Activated B cell treated with CpG ODN at 0.5 μM for 24 hours (primary cell): ENCODE measurements around the gene EDA. TPM values are rescaled to one million over a fixed set of nuclear protein-coding genes. Genes with fewer than 3 reads are reported as not detected.

Experiments used
- ATAC-seq: fragments of 200-7000 bp; cut with Tn5 transposase; one replicate; pipeline ENCODE4 v1.10.0; 2021; ENCODE audit warnings: low read depth, mild to moderate bottlenecking, moderate library complexity
- CTCF ChIA-PET: fragments of 350-600 bp; sonication (Branson Sonifier 250); formaldehyde crosslinking; loops from one replicate; lab custom pipeline; 2021; ENCODE audit warnings: antibody characterized with exemption; lab: Charles Lee
- POLR2A ChIA-PET: fragments of 350-600 bp; sonication (Branson Sonifier 250); formaldehyde crosslinking; loops from one replicate; lab custom pipeline; 2021; ENCODE audit warnings: antibody characterized with exemption; lab: Charles Lee
- DNase-seq: peaks from one replicate; pipeline ENCODE4 v3.0.0; 2022
- H3K27ac Mint-ChIP-seq: one replicate; pipeline ENCODE4 v1.8.0; 2020; ENCODE audit warnings: mixed read lengths
- H3K27me3 Mint-ChIP-seq: one replicate; pipeline ENCODE4 v1.8.0; 2021; ENCODE audit warnings: mixed read lengths
- H3K36me3 Mint-ChIP-seq: one replicate; pipeline ENCODE4 v1.8.0; 2021; ENCODE audit warnings: low read depth, mixed read lengths
- H3K4me1 Mint-ChIP-seq: one replicate; pipeline ENCODE4 v1.8.0; 2021; ENCODE audit warnings: mixed read lengths
- H3K4me3 Mint-ChIP-seq: one replicate; pipeline ENCODE4 v1.8.0; 2020; ENCODE audit warnings: mild to moderate bottlenecking, mixed read lengths
- H3K9me3 Mint-ChIP-seq: one replicate; pipeline ENCODE4 v1.8.0; 2020; ENCODE audit warnings: mixed read lengths
- intact Hi-C: fragments of 100-400 bp; cut with micrococcal nuclease; formaldehyde crosslinking; loops from one replicate; pipeline ENCODE4 v1.15.1; 2024
- total RNA-seq: library from RNA; stranded (reverse); gene quantifications from 2 replicates; pipeline ENCODE4 v1.2.3, GENCODE V29; 2022
- TF ChIP-seq, protein P1 (sequence below): fragments of 200-600 bp; IDR thresholded peaks from one replicate; pipeline ENCODE4 v1.8.0; 2022; ENCODE audit warnings: antibody characterized with exemption, mild to moderate bottlenecking

Gene EDA
- total RNA-seq, 1 donor from 2014 or later, result not detected

DNA sequence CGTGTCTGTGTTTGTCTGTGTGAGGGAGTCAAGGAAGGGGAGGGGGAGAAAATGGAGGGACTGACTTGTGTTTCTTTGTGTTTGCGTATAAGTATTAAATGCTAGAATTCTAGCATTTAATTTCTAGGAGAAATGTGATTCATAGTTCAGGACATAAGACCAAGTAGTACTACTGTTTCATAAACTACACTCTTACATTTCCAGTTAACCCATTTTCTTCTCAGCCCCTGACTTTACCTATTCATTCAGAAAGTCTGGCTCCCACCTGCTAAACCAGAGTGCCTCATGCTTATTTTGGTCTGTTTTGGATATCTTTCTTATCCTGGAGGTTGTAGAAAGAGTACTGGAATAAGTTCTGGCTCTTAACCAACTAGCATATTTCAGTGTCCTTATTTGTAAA, 14.2 kb downstream of the EDA start:
- Mint-ChIP-seq H3K27ac (no peak overlapping the region), H3K4me1 (no peaks in the 10 kb centered on the region), H3K27me3 (no peaks in the 10 kb centered on the region), H3K9me3 (no peaks in the 10 kb centered on the region), H3K36me3 (no peaks in the 10 kb centered on the region), H3K4me3 (no peak overlapping the region)
- TF ChIP-seq, protein P1, sequence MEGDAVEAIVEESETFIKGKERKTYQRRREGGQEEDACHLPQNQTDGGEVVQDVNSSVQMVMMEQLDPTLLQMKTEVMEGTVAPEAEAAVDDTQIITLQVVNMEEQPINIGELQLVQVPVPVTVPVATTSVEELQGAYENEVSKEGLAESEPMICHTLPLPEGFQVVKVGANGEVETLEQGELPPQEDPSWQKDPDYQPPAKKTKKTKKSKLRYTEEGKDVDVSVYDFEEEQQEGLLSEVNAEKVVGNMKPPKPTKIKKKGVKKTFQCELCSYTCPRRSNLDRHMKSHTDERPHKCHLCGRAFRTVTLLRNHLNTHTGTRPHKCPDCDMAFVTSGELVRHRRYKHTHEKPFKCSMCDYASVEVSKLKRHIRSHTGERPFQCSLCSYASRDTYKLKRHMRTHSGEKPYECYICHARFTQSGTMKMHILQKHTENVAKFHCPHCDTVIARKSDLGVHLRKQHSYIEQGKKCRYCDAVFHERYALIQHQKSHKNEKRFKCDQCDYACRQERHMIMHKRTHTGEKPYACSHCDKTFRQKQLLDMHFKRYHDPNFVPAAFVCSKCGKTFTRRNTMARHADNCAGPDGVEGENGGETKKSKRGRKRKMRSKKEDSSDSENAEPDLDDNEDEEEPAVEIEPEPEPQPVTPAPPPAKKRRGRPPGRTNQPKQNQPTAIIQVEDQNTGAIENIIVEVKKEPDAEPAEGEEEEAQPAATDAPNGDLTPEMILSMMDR, result no peak
- ChIA-PET POLR2A (no interaction called here), CTCF (no interaction called here)
- intact Hi-C loops, result no loop called here
- ATAC-seq, result no peak
- DNase-seq, result no peak

DNA sequence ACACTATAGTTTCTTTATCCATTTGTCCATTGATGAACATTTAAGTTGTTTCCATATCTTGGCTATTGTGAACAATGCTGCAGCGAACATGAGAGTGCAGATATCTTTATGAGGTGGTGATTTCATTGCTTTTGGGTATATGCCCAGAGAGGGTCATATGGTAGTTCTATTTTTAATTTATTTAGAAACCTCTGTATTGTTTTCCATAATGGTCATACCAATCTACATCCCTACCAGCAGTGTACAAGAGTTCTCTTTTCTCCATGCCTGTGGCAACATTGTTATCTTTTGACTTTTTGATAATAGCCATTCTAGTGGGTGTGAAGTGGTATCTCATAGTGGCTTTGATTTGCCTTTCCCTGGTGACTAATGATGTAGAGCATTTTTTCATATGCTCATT, 48.8 kb downstream of the EDA start:
- ATAC-seq, result no peak
- POLR2A ChIA-PET, result no interaction called here
- no peak overlapping the region for H3K4me3 Mint-ChIP-seq
- CTCF ChIA-PET, result no interaction called here
- H3K4me1 Mint-ChIP-seq, result no peaks in the 10 kb centered on the region
- TF ChIP-seq, protein P1, result no peak
- no peak overlapping the region for H3K27ac Mint-ChIP-seq
- intact Hi-C loops, result no loop called here
- H3K27me3 Mint-ChIP-seq, result no peaks in the 10 kb centered on the region
- H3K9me3 Mint-ChIP-seq, result peaks cover 3% of the 10 kb centered on the region
- H3K36me3 Mint-ChIP-seq, result no peaks in the 10 kb centered on the region
- no peak for DNase-seq

DNA sequence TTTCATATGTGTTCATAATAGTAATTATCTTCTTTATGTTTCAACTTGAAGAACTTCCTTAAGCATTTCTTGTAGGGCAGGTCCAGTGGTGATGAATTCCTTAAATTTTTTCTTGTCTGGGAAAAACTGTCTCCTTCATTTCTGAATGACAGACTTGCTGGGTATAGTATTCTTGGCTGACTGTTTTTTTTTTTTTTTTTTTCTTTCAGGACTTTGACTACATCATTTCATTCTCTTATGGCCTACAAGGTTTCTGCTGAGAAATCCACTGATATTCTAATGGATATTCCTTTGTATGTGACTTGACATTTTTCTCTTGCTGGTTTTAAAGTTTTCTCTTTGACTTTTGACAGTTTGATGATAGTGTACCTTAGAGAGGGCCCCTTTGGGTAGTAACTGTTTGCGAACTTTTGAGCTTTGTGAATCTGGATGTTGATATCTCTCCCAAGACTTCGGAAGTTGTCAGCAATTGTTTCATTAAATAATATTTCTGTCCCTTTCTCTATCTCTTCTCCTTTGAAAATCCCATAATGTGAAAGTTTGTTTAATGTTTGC, 54.2 kb downstream of the EDA start:
- no peak for ATAC-seq
- H3K9me3 Mint-ChIP-seq, result peaks cover 3% of the 10 kb centered on the region
- H3K27me3 Mint-ChIP-seq, result no peaks in the 10 kb centered on the region
- TF ChIP-seq, protein P1, result no peak
- CTCF ChIA-PET, result no interaction called here
- intact Hi-C loops, result no loop called here
- no peak overlapping the region for H3K27ac Mint-ChIP-seq
- H3K4me3 Mint-ChIP-seq, result no peak overlapping the region
- H3K4me1 Mint-ChIP-seq, result no peaks in the 10 kb centered on the region
- POLR2A ChIA-PET, result no interaction called here
- DNase-seq, result no peak
- H3K36me3 Mint-ChIP-seq, result no peaks in the 10 kb centered on the region

DNA sequence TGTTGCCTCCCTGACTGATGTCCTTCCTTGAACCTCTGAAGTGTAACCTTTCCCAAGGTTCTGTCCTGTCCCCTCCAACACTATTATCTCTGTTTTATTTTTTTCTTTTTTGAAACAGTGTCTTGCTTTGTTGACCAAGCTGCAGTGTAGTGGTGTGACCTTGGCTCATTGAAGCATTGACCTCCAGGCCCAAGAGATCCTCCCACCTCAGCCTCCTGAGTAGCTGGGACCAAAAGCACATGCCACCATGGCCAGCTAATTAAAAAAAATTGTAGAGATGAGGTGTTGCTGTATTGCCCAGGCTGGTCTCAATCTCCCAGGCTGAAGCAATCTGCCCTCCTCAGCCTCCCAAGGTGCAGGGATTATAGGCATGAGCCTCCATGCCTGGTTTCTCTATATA, 59.0 kb downstream of the EDA start:
- DNase-seq (no peak), ATAC-seq (no peak)
- no peak overlapping the region for H3K27ac Mint-ChIP-seq
- intact Hi-C loops, result no loop called here
- ChIA-PET CTCF (no interaction called here), POLR2A (no interaction called here)
- H3K4me1 Mint-ChIP-seq, result no peaks in the 10 kb centered on the region
- H3K36me3 Mint-ChIP-seq, result no peaks in the 10 kb centered on the region
- TF ChIP-seq, protein P1, result no peak
- H3K9me3 Mint-ChIP-seq, result peaks cover 5% of the 10 kb centered on the region
- H3K27me3 Mint-ChIP-seq, result no peaks in the 10 kb centered on the region
- H3K4me3 Mint-ChIP-seq, result no peak overlapping the region

DNA sequence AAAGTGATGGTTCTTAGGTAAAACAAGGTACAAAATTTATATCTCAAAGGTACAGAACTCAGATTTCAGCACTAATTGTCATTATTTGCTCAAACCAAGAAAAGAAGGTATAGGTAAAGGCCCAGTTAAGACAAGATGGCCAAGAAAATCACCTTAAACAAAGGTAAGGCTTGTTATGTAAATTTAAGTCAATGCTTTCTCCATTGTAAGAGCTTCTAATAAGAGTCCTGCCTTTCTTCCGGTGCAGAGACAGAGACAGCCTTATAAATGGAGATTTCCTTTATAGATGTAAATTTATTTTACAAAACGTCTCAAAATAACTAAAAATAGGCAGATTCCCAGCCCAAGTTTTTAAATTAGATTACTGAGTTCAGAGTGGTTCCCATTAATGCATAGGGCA, 89.9 kb downstream of the EDA start:
- intact Hi-C loops, result no loop called here
- Mint-ChIP-seq H3K36me3 (no peaks in the 10 kb centered on the region), H3K4me1 (no peaks in the 10 kb centered on the region), H3K27ac (no peak overlapping the region), H3K9me3 (peaks cover 2% of the 10 kb centered on the region), H3K4me3 (no peak overlapping the region), H3K27me3 (no peaks in the 10 kb centered on the region)
- DNase-seq (no peak), ATAC-seq (no peak)
- ChIA-PET CTCF (no interaction called here), POLR2A (no interaction called here)
- TF ChIP-seq, protein P1, result no peak
